M059J (cell line): ENCODE results near the gene SIPA1L3. TPM values are rescaled to one million over a fixed set of nuclear protein-coding genes. Genes with fewer than 3 reads are reported as not detected.
"Not testable (repeated sequence)": the region's sequence is repeated elsewhere in the genome, so short reads cannot be mapped to it uniquely, and the experiment has no call there.

Source experiments
- DNase-seq: peaks from one replicate; pipeline ENCODE4 v3.0.0-alpha.2; 2012; ENCODE audit warnings: low read depth
- total RNA-seq: library from RNA; depleted of rRNA; stranded (reverse); fragments of >200 nt; shearing (Covaris generic); gene quantifications from 2 replicates; pipeline ENCODE4 v1.2.3, GENCODE V29; 2014

SIPA1L3 gene
- total RNA-seq, 1 experiment from 2014 or later = 22.7 TPM

DNA sequence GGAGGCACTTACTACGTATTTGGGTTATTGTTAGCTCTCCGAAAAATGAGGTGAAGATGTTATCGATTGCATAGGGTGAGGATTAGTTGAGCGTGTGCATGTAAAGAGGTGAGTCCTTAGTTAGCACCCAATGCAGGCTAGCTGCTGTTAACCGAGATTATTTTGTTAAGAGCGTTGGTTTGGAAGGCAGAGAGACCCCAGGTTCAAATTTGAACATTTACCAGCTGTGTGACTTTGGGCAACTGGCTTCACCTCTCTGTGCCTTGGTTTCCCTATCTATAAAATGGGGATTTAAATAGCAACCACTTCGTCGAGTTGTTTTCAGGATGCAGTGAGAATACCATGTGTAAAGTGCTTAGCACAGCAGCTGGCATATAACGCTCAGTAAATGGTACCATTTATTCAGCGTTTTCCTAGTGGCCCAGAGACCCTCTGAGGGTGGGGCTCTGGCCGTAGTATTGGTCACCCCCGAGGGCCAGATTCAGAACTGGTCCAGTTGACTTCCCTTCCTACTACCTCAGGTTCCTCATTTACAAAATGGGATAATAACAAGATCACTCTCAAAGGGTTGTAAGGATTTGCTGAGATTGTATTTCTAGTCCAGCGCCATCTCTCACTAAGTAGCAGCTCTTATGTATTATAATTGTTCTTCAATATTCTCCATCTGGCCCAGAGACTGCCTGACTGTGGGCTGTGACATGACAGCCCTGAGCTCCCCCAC lies 887 bp downstream of the SIPA1L3 start:
- no peak for DNase-seq

GRCh38 chr19:37909661-37910199 lies 2.7 kb downstream of the SIPA1L3 start:
- no peak for DNase-seq

DNA sequence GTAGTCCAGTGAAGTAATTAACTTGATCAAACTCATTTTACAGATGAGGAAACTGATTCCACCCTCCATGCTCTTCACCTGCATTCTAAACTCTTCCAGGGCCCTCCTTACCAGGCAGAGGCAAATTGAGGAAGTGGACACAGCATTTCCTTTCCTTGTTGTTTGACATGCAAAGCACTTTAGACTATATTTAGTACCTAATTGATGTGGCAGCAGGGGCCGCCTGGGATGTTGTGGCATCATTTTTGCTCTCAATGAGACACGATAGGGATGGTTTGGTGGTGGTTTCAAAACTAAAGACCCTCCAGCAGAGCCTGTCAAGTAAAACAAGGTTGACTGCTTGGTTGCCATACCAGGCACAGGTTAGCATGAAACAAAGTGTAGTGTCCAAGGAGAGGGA lies 7.9 kb downstream of the SIPA1L3 start:
- no peak for DNase-seq

- DNase-seq = no peak
Observed at GRCh38 chr19:37920591-37921450, 13.8 kb downstream of the SIPA1L3 start.

DNA sequence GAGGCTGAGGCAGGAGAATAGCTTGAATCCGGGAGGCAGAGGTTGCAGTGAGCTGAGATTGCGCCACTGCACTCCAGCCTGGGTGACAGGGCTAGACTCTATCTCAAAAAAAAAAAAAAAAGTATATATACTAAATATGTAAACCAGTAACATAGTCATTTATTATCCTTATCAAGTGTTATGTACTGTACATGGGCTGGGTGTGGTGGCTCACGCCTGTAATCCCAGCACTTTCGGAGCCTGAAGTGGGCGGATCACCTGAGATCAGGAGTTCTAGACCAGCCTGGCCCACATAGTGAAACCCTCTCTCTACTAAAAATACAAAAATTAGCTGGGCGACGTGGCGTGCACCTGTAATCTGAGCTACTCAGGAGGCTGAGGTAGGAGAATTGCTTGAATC lies 17.6 kb downstream of the SIPA1L3 start:
- not testable (repeated sequence) for DNase-seq

DNA sequence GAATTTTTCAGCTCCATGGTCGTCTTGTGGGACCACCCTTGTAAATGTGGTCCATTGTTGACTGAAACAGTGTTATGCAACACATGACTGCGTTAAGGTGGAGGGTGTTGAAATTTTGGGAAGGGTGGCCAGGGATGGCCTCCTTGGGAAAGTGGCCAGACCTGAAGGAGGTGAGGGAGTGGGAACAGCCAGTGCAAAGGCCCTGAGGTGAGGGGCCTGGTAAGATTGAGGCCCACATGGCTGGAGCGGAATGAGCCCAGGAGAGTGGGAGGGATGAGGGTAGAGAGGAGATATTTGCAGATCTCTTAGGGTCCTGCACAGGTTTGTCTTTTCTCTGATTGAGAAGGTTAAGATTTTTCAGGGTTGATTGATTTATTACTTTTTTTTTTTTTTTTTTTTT lies 18.2 kb downstream of the SIPA1L3 start:
- no peak for DNase-seq

- no peak for DNase-seq
Observed at GRCh38 chr19:37926255-37926654, 19.2 kb downstream of the SIPA1L3 start.

GRCh38 chr19:37926711-37927110 lies 19.7 kb downstream of the SIPA1L3 start:
- no peak for DNase-seq

GRCh38 chr19:37928527-37929286 lies 21.7 kb downstream of the SIPA1L3 start:
- DNase-seq = peak; percentile 39

DNA sequence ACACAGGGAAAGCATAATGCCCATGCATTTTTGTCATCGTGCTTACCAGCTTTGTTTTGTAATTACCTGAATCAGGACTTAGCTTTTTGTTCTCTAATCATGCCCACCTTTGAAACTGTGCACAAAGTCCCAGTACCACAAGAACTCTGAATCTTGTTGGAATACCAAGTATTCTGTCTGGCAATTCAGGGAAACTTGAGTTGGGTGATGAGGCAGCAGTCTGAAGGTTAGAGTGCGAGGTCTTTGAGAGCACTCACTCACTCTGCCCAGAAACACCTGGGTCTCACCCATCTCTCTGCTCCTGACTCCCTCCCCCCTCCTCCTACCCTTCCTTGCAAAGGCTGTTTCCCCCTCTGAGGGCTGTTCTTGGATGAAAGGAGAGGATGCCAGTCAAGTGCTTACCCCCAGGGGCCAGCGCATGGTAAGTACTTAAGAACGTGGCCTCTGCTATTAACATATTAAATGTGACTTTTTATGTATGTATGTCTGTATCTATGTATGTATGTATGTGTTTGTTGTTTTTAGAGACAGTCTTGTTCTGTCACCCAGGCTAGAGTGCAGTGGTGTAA lies 22.4 kb downstream of the SIPA1L3 start:
- DNase-seq = no peak

- peak; percentile 61 for DNase-seq
Observed at GRCh38 chr19:37930416-37930815, 23.4 kb downstream of the SIPA1L3 start.

- peak; percentile 98 for DNase-seq
Observed at GRCh38 chr19:37931881-37932655, 25.1 kb downstream of the SIPA1L3 start.

- DNase-seq = peak; percentile 88
Observed at GRCh38 chr19:37932985-37933936, 26.3 kb downstream of the SIPA1L3 start.

DNA sequence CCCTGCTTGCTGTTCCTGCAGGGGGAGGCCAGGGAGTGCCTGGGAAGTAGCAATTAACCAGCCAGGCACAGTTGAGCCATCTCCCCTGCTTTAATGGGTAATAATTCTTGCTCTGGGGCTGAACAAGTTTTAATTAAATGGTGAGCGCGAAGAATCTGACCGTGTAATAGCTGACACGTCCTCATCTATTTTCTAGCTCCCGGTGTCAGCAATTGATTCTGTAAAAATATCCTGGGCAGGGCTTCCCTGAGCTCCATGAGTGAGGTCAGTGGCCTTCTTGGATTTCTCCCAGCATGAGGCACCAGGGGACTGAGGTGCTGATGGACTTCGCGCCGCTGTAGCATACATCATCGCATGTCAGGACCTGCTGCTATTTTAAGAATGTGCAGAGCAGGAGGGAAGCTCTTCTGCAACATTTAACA lies 26.9 kb downstream of the SIPA1L3 start:
- DNase-seq = peak; percentile 48

GRCh38 chr19:37935341-37935740 lies 28.3 kb downstream of the SIPA1L3 start:
- DNase-seq = no peak

GRCh38 chr19:37936166-37936565 lies 29.2 kb downstream of the SIPA1L3 start:
- DNase-seq = no peak

DNA sequence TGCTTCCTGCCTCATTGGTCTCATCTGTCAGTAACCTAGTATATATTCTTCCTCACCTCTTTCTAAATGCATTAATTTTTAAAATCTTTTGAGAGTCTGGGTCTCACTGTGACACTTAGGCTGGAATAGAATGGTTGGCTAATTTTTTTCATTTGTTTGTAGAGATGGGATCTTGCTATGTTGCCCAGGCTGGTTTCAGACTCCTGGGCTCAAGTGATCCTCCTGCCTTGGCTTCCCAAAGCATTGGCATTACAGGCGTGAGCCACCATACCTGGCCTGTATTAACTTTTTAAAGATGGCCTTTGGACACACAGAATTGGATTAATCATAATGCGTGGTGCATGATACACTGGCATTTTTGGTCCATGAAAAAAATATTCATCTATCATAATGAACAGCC lies 29.9 kb downstream of the SIPA1L3 start:
- no peak for DNase-seq

- DNase-seq = no peak
Observed at GRCh38 chr19:37938353-37938752, 31.3 kb downstream of the SIPA1L3 start.

- no peak for DNase-seq
Observed at GRCh38 chr19:37941782-37942515, 34.9 kb downstream of the SIPA1L3 start.
